Measurements from ENCODE around the gene BCL2.

DNA sequence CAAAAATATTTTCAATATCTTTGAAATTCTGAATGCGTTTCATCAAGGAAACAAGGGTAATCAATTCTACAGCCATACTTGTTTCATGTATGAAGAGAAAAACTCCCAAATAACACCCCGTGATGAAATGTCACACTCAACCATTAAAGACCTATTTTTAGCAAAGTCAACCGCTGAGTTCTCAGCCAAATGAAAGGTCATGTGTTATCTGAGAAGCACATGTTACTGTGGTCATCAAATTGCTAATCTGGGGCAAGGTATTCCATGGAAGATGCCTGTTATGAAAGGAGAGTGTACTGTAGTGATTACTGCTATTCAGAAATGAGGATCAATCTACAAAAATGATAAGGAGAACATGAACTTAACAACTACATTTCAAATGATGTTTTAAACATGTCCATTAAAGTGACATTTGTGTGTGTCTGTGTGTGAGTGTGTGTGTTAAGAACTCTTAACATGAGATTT lies 126.7 kb downstream of the BCL2 start:
- TF ChIP-seq, protein P1, sequence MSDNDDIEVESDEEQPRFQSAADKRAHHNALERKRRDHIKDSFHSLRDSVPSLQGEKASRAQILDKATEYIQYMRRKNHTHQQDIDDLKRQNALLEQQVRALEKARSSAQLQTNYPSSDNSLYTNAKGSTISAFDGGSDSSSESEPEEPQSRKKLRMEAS (CRISPR knock-in tag; IDR thresholded peaks at IDR 0.05) = no peak
- TF ChIP-seq, protein P2, sequence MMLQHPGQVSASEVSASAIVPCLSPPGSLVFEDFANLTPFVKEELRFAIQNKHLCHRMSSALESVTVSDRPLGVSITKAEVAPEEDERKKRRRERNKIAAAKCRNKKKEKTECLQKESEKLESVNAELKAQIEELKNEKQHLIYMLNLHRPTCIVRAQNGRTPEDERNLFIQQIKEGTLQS (IDR thresholded peaks at IDR 0.05) = peak; percentile 41; the same call in 1 of the 2 replicates
- TF ChIP-seq, protein P2 (CRISPR knock-in tag; conservative IDR thresholded peaks at IDR 0.05) = no peak
- TF ChIP-seq, protein P3, sequence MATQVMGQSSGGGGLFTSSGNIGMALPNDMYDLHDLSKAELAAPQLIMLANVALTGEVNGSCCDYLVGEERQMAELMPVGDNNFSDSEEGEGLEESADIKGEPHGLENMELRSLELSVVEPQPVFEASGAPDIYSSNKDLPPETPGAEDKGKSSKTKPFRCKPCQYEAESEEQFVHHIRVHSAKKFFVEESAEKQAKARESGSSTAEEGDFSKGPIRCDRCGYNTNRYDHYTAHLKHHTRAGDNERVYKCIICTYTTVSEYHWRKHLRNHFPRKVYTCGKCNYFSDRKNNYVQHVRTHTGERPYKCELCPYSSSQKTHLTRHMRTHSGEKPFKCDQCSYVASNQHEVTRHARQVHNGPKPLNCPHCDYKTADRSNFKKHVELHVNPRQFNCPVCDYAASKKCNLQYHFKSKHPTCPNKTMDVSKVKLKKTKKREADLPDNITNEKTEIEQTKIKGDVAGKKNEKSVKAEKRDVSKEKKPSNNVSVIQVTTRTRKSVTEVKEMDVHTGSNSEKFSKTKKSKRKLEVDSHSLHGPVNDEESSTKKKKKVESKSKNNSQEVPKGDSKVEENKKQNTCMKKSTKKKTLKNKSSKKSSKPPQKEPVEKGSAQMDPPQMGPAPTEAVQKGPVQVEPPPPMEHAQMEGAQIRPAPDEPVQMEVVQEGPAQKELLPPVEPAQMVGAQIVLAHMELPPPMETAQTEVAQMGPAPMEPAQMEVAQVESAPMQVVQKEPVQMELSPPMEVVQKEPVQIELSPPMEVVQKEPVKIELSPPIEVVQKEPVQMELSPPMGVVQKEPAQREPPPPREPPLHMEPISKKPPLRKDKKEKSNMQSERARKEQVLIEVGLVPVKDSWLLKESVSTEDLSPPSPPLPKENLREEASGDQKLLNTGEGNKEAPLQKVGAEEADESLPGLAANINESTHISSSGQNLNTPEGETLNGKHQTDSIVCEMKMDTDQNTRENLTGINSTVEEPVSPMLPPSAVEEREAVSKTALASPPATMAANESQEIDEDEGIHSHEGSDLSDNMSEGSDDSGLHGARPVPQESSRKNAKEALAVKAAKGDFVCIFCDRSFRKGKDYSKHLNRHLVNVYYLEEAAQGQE (IDR thresholded peaks at IDR 0.05; ENCODE audit: borderline replicate concordance) = no peak
- TF ChIP-seq, protein P3 (CRISPR knock-in tag; IDR thresholded peaks at IDR 0.05; ENCODE audit: low read depth) = no peak
- TF ChIP-seq POLR2AphosphoS5 (IDR thresholded peaks at IDR 0.05; ENCODE audit: control insufficient read depth, insufficient read depth, low read depth, low read length) (no peak), GABPB1 (CRISPR knock-in tag; IDR thresholded peaks at IDR 0.05) (no peak), ZNF143 (CRISPR knock-in tag; IDR thresholded peaks at IDR 0.05) (no peak)

Data from K562 (cell line).